Forelimb muscle (tissue), 1 donor: Measurements from ENCODE around the gene KEL. TPM values are rescaled to one million over a fixed set of nuclear protein-coding genes. Genes with fewer than 3 reads are reported as not detected.

ENCODE experiments used
- DNase-seq: peaks from one replicate; pipeline ENCODE4 v3.0.0-alpha.2; 2013; ENCODE audit warnings: low read depth
- polyA plus RNA-seq: library from polyadenylated mRNA; unstranded; fragments of 120-200 nt; gene quantifications from one replicate; pipeline ENCODE4 v1.2.1, GENCODE V29; 2013; ENCODE audit not compliant: insufficient read length

Gene KEL
- polyA plus RNA-seq, 1 donor: 0.87 TPM

DNA sequence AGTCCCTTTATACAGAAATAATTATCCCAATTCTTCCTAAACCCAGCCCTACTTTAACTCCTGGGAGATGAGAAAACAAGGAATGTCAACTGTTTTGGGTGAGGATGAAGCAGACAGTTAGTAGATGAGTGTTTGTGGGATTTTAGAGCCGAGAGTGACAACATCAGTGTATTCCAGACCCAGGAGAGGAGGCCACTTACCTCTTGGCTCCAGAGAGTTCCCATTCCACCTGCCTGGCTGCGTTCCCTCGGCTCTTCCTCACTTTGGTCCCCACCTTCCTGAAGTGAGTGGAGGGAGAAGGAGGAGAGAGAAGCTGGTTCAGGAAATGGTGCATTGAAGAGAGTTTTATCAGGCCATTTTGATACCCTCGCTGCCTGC is 579 bp downstream of the KEL start:
- no peak for DNase-seq

DNA sequence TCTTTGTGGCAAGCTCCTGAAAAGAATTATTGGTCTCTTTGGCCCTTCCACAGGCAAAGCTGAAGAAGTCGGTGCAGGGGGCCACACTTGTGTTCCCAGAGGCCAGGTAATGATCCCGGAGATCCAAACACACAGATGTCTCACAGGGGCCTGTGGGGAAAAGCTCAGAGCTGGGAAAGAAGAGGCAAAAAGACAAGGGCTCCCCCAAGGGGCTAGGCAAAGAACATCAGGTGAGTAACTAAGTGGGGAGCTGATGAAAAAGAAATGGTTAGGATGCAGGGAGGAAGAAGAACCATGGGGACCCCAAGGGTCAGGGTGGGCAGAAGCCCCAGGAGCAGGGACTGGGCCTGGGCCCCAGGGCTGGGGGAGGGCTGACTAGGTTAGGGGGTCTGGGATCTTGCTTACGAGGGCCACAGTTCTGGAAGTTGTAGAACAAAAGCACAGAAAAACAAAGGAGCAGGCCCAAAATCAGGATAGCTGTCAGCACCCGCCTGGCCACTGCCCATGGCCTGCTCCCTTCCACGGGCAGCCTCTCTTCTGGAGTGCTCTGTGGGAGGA is 1.1 kb downstream of the KEL start:
- DNase-seq: no peak

DNA sequence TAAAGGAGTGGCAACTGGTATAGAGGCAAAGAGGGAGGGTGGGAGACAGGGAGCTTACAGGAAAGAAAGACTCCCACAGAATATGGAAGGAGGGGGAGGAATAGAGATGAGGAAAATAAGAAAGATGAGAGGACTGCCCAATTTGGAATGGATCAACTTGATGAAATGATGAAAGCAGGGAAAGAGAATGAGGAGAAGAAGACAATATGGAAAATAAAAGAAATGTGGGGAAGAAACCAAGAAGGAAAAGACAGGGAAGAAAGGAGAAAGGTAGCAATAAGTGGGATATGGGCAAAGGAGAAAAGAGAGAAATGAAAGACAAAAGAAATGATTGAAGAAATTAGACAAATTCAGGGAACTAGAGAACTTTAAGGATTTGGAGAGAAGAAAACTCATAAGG is 3.0 kb downstream of the KEL start:
- no peak for DNase-seq

DNA sequence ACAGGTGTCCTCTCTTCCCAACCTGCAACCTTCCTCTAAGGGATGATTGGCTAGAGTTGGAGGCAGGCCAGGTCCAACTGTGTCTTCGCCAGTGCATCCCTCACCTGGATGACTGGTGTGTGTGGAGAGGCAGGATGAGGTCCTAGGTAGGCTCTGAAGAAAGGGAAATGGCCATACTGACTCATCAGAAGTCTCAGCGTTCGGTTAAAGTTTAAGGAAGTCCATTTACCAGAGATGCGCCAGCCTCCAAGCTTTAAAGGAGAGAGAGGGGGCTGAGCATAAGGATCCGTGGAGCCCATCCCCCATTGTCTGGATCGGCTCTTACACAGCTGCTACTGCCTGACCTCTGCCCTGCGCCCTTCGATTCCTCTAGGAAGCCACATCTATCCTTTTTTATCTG is 4.4 kb downstream of the KEL start:
- no peak for DNase-seq

DNA sequence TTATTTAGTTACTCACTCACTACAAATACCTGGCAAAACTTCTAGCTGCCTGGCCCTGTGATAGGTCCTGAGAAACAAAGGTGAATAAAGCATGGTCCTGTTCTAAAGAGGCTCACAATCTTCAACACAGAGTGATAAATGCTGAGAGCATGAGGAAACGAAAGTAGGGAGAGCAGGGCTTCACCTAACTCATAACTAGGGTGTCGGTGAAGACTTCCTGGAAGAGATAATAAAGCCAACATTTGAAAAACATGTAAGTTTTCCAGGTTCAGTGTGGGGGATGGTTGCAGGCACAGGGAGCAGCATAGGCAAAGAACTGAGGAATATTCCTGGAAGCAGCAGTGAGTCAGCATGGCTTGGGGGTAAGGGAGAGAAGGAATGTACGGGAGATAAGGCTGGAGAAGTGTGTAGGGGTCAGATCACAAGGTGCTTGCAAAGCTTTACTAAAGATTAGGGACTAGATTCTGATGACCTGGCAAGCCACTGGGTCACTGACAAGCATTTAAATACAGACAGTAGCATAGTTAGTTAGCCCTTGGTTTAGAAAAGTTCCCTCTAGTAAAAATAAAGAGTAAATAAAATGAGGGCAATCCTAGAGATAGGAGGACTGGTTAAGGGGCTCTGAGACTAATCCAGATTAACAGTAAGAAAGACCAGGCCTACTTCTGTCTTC is 5.1 kb downstream of the KEL start:
- DNase-seq: no peak

DNA sequence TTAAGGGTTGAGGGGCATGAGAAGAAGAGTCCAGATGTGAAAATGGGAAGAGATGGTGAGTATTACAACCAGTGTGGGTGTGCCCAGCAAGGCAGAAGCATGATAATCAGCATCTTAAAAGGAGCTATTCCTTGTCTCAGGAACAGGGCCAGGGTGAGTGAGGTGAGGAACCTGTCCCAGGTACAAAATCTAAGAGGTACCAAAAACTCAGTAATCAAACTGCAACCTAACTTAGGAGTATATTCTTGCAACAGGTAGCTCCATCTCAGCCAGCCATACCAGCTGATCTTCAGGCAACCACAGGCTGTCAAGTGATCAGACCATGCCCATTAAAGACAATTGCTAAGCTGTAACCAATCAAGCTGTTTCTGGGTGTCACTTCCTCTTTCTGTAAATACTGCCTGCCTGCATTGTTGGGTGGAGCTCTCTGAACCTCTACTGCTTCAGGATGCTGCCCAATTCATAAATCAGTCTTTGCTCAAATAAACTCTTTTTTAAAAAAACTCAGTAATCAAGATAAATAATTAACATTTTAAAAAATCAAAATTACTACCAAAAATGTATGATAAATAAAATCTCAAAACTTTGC is 7.4 kb downstream of the KEL start:
- DNase-seq: no peak

DNA sequence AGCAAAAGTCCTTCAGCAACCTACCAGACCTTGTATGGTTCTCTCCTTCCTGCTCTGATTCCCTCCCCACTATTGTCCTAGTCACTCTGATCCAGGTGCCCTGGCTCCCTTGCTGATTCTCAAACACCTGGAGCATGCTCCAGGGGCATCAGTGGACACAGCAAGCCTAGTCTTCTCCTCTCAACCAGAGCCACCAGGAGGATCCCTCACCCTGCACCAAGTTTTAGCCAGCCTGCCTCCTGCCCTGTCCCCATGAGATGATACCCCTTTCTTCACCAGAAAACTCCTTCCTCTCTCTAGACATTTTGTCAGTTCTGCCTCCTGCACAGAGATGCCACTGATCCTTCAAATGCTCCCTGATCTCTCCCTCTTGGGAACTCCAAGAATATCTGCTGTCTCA is 11.9 kb downstream of the KEL start:
- no peak for DNase-seq

DNA sequence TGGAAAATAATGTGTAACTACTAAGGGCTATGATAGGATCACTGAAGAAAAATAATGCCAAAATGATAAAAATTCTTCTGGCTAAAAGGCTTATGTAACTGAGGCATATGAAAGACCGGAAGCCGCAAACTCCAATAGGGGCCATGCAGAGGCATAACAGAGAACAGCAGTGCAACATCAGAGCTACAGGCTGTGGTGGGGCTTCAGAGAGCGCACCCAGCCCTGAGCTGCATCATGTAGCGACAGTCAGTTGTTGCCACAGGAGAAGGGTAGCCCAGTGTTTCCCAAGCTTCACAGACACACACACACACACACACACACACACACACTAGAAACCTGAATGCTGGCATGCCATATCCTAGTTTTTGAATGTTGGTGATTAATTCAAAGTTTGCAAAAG is 13.6 kb downstream of the KEL start:
- DNase-seq: no peak

DNA sequence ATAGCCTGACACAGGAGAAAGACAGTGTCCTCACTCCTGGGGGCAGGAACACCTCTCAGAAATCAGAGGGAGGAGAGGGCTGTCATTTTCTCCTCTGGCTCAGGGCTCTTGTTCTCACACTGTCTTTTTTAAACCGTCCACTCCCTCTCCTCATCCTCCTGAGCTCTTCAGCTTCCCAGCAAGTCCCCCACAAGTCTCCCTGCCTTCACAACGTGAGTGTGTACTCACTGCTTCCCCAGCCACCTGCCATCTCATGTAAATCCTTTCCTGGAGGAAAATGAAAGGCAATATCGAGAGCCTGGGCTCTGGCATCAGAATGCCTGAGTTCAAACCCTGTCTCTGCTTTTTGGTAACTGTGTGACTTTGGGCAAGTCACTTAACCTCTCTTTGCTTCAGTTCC is 17.2 kb downstream of the KEL start:
- no peak for DNase-seq

DNA sequence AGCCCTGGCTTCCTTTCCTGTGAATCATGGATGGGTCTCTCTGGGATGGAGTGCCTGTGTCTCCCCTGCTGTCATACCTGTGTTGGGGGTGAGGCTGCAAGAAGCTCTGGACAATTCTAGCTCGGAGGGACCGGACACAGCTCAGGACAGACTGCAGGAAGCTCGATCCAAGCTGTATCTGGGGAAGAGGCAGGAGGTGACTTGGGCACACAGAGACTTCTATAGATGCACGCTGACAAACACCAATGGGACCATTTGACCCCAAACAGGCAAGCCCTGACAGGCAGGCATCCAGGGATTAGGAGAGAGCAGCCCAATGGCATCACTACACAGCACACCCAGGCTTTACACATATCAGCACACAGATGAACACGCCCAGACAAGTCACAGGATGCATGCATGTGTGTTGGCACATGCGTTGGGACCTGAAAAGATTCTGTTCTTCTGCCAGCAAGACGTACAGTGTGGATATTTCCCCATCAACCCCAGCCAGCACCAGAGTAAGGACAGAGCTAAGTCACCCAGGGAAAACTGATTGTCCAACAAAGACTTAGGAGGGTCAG is 18.4 kb downstream of the KEL start:
- DNase-seq: no peak

DNA sequence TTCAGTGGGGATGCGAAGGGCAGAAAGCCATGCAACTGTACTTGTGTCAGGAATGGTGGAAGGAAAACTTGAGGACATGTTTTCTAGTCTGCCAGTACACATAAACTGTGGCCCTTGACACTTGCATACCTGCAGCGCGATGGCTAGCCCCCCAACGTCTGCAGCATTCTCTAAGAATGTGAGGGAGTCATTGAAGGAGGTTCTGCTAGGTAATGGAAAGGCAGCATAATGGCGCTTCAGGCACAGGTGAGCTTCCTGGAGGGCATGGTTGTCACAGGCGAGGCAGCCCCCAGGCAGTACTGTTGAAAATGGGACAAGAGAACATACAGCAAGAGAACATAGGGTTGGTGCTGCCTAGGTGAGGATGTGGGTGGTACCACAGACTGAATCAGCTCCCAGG is 19.4 kb downstream of the KEL start:
- DNase-seq: no peak

DNA sequence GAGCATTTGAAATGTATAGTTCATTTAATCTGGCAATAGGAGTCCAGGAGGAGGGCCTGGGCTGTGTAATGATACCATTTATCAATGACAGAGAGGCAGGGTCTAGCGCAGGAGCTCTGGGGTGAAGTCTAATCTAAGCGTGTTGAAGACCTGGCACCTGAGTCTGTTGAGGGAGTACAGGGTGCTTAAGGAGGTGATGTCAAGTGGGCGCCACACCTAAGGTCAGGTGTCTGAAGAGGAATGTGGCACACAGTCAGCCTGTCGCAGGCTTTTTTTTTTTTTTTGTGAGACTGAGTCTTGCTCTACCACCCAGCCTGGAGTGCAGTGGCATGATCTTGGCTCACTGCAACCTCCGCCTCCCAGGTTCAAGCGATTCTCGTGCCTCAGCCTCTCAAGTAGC is 20.6 kb downstream of the KEL start:
- no peak for DNase-seq

DNA sequence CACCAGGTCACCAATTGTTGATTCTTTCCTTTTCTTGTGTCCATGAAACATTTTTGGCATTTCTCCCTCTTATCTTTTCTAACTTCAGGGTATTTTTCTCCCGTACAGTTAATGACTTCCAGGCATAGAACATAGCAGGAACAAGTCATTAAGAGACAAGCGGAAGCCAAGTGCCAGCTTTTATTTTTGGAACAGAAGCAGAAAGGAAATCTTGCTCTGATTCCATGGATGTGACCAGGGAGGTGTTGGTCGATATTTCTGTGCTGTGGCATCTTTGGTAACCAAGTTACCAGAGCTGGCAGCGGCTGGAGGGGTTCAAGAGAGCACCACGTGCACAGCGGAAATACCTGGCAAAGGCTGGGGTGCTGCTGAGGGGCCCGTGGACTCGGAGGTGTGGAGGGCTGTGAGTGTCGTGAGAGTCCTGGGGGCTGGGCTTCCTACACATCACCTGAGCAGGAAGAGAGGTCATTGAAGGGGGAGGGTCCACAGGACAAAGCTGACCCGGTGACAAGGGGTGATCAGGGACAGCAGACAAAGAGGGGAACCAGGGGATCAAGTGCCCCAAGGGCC is 21.1 kb downstream of the KEL start:
- no peak for DNase-seq

DNA sequence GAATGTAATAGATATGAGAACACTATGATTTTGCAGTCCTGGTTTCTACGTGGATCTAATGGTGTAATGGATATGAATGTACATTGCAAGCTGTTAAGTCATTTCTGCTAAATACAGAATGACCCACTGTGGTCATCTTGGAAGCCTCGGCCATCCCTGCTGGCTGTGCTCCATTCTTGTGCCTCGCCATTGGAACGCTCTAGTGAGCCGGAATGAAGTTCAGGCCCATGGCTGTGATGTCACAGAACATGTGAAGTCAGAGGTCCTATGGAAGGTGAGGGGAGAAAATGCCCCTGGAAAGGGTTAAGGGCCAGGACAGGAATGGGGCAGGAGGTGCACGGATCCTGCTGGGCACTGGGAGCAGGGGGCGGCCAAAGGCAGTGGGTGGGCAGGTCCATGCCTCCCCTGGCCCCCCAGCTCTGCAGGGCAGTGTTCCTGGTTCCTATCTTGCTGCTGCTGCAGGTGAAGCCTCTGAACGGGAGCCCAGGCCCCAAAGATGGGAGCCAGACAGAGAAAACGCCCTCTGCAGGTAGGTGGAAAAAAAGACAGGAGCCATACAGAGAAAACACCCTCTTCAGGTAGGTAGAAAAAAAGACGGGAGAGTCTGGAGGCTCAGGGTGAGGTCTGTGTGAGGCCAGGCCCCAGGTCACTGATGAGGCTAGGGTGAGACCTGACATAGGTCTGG is 22.8 kb downstream of the KEL start, which contains the start of gene LLCFC1:
Gene LLCFC1 (plus strand): TSS at position 259 of the 685 bp plus-strand sequence. CDS start 138 bp downstream, at position 397.
- no peak for DNase-seq

DNA sequence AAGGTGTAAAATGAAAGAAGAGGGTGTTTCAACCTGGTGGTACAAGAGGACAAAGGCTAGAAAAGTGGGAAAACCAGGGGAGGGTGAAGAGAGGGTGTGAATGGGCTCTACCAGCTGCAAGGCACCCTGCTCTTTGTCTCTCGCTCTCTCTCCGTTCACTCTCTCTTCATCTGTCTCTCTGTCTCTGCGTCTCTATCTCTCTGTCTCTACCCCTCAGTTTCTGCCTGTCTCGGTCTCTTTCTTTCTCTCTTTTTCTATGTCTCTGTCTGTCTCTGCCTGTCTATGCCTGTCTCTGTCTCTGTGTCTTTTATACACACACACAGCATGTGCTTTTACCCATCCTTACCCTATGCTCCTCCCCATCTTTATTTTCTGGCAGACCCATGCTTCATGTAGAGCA is 23.6 kb downstream of the KEL start:
- DNase-seq: no peak

DNA sequence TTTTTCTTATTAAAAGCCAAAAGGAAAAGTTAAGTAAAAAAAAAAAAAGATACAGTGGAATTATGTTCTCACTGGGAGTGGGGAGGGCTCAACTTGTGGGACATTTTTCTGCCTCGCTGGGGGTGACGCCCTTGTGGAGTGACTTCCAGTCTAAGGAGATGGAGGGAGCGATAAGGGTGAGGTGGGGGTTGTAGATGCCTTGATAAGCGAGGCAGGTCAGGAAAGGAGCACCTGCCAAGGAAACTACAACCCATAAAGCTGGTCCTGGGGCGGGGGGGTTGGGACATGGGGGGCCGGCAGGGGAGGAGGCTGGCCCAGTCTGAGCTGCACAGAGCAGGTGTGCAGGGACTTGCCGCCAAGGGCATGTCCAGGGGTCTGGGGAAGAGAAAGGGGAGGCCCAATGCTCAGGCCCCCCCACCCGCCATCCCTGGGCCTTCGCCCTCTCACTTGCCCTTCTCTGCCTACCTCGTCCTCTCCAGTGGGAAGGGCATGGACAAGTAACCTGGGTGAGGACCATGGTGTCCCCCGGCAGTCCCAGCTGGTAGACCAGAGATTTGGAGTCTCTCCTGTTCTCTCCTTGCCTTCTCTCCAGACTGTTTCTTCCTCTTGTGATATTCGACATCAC is 26.1 kb downstream of the KEL start:
- DNase-seq: no peak

DNA sequence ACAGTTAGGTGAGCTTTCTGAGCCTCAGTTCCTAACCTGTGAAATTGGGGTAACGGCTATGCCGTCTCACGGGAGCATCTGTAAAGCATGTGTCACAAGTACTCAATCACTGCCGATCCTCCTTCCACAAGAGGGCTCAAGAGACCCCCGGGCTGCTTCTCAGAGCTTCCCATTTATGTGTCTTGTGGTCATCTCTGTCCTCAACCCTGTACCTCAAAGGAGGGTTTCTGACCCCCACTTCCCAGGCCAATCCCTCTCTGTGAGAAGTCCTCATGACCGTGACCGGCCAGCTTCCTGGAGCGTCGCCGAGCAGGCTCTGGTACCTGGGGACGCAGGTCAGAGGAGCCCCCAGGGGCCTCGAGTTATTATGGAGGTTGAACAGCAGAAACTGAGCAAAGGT is 28.1 kb downstream of the KEL start:
- DNase-seq: no peak

DNA sequence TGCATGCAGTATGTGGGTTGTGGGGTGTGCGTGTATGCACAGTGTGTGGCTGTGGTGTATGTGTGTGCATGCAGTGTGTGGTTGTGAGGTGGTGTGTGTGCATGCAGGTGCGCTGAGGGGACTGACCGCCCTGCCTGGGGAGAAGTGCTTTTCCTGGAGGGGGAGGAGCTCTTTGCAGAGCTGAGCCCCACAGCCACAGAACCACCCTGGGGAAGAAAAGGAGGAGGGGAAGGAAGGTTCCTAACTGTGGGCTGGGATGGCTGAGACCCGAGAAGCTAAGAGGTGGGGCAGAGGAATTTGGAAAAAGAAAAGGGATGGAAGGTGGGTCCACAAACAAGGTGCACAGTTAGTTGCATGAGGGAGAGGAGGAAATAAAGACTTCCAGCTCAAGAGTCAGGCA is 28.5 kb downstream of the KEL start, which contains the start of gene TRPV5:
Gene TRPV5 (minus strand): TSS at position 123 of the 400 bp plus-strand sequence. CDS start 287 bp downstream, outside the sequence.
- no peak for DNase-seq

DNA sequence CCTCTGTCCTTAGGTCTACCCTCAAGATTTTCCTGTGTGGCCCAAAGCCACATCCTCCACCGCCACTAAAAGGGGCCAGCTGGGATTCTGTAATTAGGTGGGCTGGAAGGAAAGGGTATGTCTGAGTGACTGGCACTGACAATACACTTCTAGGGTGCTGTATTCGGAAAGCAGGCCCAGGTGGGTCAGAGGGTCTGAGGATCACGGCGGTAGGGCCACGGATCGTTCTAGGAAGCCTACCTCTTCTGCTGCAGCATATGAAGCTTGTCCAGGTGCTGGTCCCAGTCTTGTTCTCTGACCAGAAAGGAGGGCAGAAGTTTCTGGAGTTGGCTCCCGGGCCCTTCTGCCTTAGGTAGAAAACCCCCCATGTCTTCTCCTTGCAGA is 29.1 kb downstream of the KEL start:
- no peak for DNase-seq

DNA sequence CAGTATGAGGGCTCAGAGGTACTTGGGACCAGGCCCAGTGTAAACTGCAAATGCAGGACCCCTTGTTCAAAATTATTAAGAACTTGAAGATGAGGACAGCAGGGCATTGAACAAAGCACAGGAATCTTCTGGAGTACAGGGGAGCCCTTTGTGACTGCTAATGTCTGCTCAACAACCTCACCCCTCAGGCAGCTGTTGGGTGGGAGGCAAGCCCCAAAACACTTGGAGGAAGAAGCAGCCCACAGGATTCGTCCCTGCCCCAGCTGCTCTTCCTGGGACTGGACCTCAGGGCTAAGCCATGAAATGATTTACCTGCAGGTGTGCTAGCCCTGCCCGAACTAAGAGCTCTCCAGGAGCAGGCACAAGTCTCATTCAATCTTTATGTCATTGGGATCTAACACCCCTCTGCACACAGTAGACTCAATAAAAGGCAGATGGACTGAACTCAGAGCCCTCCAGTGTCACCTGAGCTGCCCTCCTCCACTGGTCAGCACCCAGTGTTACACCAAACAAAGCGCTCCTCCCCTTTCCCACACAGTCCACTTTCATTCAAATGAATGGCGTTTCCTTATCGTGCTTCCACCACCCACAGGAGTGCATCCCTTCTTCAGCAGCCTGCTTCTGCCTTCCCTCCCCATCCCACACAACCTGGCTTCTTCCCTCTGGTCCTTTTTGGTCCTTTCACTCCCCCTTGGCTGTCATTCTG is 29.6 kb downstream of the KEL start:
- no peak for DNase-seq

DNA sequence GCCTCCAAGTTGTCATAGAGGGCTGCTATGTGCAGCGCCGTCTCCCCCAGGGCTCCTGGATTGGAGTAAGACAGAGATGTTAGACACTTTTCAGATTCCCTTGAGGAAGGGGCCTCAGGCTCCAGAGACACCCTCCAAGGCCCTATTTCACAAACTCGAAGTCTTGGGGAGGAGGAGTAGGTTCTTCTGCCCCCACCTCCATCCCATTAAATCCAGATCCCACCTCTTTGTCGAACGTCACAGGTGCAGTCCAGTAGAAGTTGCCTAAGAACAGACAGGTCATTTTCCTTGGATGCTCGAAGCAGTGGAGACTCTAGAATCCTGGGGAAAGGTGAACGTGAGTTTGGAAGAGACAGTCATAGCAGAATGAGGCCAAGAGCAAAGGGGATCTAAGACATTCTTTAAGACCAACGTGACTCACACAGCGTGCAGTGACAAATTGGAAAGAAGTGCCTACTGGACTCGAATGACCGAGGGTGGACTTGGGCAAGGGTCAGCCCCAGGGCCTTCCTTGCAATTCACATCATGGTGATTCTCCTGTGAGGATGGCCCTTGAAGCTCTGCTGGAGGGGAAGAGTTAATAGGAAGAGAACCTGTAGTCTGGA is 31.9 kb downstream of the KEL start:
- no peak for DNase-seq
